Stimulated activated CD8-positive, alpha-beta memory T cell treated with anti-CD3 and anti-CD28 coated beads, Interleukin-15, amount 100 ng/mL, for 24 hours (primary cell): ENCODE data around the gene ZDHHC17.

Source experiments
- DNase-seq: peaks from one replicate; pipeline ENCODE4 v3.0.0-alpha.2; 2020; ENCODE audit warnings: low read depth

Gene ZDHHC17

DNA sequence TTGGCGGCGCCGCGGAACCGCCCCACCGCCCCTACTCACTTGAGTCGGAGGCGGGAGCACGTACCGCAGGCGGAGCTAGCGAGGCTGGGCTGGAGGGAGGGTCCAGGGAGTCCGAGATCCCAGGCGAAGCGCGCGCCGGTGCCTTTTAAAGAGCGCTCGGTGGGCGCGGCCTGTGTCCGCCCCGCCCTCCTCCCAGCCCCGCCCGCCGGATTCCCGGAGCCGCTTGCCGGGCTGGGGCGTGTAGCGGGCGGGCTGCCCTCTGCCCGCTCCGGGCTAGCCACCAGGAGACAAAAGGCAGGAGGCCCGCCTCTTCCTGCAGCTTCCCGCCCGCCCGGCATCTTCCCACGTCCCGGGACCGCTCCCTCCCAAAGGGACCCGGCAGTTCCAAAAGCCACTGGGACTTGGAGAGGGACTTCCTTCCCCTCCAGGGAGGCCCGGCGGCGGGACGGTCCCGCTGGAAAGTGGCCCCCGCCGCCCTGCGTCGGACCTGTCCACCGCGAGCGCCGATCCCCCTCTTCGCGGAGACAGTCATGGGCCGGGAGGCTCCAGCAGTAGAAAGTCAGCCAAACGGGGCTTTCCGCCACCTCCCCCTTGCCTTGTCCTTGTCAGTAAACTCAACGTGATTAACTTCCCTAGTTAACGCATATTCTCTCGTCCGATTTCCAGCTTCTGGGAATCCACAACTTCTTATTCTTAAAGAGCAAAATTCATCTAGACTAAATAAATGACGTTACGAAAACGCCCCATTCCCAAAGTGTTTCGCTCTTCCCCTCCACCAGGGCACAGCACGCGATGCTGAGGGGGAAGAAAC is 115.2 kb downstream of the ZDHHC17 start, which contains the start of gene CSRP2:
Gene CSRP2, minus strand, starts transcription at position 121 of the 811 bp plus-strand sequence. CDS start 12,759 bp downstream, outside the sequence.
- peak; percentile 28 for DNase-seq

GRCh38 chr12:76879710-76880518 is 116.0 kb downstream of the ZDHHC17 start:
- no peak for DNase-seq

DNA sequence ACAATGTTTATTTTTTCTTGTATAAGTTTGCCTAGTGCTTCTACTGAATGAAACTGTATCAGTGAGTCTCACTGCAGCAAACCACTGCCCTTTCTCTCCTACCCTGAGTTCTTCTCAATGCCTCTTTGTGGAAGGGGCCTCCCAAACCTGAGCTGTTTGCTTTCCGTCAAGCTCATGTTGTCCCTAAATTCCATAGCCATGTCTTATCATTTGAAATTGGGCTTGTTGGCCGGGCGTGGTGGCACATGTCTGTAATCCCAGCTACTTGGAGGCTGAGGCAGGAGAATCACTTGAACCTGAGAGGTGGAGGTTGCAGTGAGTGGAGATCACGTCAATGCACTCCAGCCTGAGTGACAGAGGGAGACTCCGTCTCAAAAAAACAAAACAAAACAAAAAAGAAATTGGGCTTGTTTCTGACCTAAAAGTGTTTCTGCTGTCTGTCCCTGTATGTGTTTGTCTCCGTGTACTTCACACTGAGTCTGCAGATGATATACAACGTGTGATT is 116.7 kb downstream of the ZDHHC17 start:
- no peak for DNase-seq

- DNase-seq, result no peak
Observed at GRCh38 chr12:76881142-76881541, 117.2 kb downstream of the ZDHHC17 start.

- DNase-seq, result no peak
Observed at GRCh38 chr12:76882367-76882766, 118.5 kb downstream of the ZDHHC17 start.

GRCh38 chr12:76883151-76883550 is 119.2 kb downstream of the ZDHHC17 start:
- DNase-seq, result no peak

DNA sequence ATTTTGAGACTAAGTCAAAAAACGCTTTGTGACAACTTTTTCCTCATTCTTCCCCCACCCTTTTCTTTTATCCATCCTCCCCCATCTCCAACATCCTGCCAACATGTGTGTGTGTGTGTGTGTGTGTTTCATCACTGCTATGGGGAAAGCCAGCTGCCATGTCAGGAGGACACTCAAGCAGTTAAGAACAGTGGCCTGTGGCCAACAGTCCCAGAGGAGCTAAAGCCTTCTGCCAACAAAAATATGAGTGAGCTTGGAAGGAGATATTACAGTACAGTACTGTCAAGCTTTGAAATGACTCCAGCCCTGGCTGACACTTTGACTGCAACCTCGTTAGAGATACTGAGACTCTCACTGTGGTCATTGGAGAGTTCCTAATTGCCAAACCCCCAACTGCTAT is 119.9 kb downstream of the ZDHHC17 start:
- DNase-seq, result no peak

DNA sequence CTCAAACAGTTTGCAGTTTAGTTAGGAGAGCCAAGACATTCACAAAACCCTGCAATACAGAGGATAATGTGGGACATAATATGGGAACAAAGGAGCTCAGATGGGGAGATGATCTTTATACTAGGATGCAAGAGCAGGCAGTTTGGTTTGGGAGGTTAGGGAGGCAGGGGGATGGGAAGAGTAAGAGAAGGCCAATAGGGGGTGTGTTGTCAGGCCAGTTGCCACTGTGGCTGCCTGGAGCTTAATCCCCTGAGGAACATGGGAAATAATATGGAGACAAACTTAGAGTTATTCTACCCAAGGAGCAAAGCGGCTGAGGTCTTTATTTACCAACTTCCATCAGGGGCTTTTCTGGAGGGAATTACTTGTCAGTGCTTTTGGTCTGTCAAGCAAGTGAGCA is 124.9 kb downstream of the ZDHHC17 start:
- DNase-seq, result no peak

DNA sequence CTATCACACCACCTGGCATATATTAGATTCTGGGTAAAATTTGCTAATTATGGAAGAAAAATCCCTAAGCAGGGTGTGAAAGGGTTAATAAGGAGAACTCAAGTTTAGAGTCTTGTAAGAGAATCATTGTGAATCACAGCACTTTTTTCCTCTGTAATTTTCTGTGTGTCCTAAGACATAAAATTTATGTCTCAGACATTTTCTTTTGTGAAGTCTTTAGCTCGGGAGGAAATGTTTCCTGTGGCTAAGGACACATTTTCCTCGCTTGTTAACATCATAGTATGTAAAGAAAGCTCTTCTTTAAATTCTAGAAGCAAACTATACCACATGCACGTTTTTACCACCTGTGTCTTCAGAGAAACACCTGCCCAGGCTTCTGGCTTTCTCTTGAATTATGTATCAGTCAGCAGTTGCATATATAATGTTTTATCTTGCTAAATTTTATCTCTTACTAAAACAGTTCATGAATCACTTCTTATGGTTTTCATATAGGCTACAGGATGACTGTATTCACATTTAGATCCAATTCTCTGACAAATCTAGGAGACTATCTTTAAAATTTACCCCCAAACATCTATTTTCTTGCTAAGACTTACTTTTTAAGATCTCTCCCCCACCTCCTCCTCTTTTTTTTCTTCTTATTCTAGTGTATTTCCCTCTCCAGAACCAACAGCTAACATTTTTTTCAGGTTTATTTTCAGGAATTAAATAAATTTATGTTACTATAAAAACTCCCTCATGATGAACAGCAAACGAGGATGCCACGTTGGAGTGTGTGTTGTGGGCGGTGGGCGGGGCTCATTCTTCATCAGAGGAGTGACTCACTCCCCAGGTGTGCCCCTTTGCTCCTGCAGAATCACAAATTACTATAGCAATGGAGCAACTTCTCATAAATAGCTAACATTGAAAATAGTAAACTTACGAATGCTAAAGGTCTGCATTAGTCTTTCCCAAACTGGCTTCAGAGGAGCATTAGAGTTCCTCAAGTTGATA is 126.5 kb downstream of the ZDHHC17 start:
- DNase-seq, result no peak

DNA sequence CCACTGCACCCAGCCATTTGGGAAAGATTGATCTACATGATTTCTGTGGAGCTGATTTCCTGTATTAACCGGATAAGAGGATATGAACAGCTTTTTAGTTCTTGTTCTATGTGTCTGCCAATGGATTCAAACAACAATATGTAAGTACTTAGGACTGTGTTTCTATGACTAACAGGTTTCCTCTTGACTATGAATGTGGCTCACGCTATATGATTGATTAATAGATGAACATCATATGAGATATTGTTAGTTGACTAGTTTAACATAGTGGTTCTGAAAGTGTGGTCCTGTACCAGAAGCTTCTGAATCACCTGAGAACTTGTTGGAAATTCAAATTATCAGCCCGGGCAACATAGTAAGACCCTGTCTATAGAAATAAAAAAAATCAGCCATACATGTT is 127.7 kb downstream of the ZDHHC17 start:
- DNase-seq, result no peak

- no peak for DNase-seq
Observed at GRCh38 chr12:76895796-76896195, 131.9 kb downstream of the ZDHHC17 start.

DNA sequence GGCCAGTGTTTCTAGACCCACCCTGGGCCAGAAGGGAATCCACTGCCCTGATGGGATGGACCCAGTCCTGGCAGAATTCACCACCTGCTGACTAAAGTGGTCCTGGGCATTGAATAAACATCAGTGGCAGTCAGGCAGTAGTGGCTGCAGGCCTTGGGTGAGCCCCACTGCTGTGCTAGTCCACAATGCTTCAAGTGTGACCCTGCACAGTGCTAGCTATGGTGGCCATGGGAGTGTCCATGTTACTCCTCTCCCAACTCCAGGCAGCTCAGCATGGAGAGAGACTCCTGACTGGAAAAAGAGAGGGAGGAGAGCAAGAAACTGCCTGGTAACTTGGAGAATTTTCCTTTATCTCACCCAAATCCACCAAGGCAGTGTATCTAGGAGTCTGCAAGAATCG is 132.4 kb downstream of the ZDHHC17 start:
- DNase-seq, result no peak

DNA sequence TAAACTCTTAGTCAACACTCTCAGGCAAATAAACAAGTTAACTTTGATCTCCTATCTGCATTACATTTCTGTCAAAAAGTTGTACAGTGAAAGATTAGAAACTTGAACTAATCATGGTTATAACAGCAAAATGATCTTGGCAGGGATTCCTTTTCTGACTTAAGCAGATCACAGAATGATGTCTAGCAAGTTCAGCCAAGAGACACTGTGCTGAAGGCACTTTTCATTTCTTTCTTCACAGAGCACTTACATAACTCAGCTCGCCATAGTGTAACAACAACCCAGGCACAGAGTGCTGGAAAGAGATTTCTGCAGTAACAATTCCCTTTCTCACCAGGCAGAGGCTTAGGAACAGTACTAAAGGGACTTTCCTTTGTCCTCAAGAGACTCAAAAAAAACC is 134.5 kb downstream of the ZDHHC17 start:
- DNase-seq, result no peak

GRCh38 chr12:76899522-76899921 is 135.6 kb downstream of the ZDHHC17 start:
- no peak for DNase-seq

GRCh38 chr12:76901628-76902380 is 137.9 kb downstream of the ZDHHC17 start:
- no peak for DNase-seq
